Lung (tissue), 12 donors: ENCODE results near the gene TSKU. TPM values are rescaled to one million over a fixed set of nuclear protein-coding genes. Genes with fewer than 3 reads are reported as not detected.

Experiments used
- ATAC-seq: fragments of 200-7000 bp; cut with Tn5 transposase; one replicate; pipeline ENCODE4 v1.9.1; 2020; ENCODE audit warnings: moderate number of reproducible peaks; ENCODE audit not compliant: insufficient read depth, low FRiP score
- DNase-seq, 3 donors: peaks; one replicate each; pipeline ENCODE4 v3.0.0-alpha.2; 2013 to 2017
- H3K27ac ChIP-seq, 2 donors: one replicate each; pipeline ENCODE4 v1.5.1; 2013; ENCODE audit warnings: mild to moderate bottlenecking in 2 of 2, moderate library complexity in 2 of 2, control low read depth in 1 of 2, inconsistent platforms in 1 of 2, low read depth in 1 of 2, low read length in 1 of 2
- H3K27me3 ChIP-seq, 3 donors: one replicate each; pipeline ENCODE4 v1.5.1; 2013; ENCODE audit warnings: low read length in 2 of 3; ENCODE audit not compliant: control insufficient read depth in 3 of 3, insufficient read depth in 3 of 3
- H3K36me3 ChIP-seq, 4 donors: one replicate each; pipeline ENCODE4 v1.5.1; 2013; ENCODE audit warnings: low read length in 4 of 4, mild to moderate bottlenecking in 1 of 4, moderate library complexity in 1 of 4; ENCODE audit not compliant: control insufficient read depth in 4 of 4, insufficient read depth in 4 of 4
- H3K4me1 ChIP-seq, 5 donors: one replicate each; pipeline ENCODE4 v1.5.1; 2013; ENCODE audit warnings: low read length in 5 of 5, mild to moderate bottlenecking in 2 of 5, moderate library complexity in 1 of 5; ENCODE audit not compliant: control insufficient read depth in 5 of 5, insufficient read depth in 5 of 5
- H3K4me3 ChIP-seq: one replicate; pipeline ENCODE4 v1.5.1; 2013; ENCODE audit warnings: mild to moderate bottlenecking, control low read depth, moderate library complexity
- H3K9ac ChIP-seq, 2 donors: one replicate each; pipeline ENCODE4 v1.5.1; 2013; ENCODE audit warnings: low read length in 2 of 2, control low read depth in 1 of 2; ENCODE audit not compliant: insufficient read depth in 1 of 2
- H3K9me3 ChIP-seq, 4 donors: one replicate each; pipeline ENCODE4 v1.5.1; 2013; ENCODE audit warnings: low read length in 3 of 4, mild to moderate bottlenecking in 1 of 4, moderate library complexity in 1 of 4; ENCODE audit not compliant: control insufficient read depth in 4 of 4, insufficient read depth in 3 of 4
- WGBS, 2 donors: extraction: QIAGEN DNeasy Blood & Tissue Kit; methylation state at CpG; one replicate each; pipeline ENCODE4 v1.1.7; 2013; 5-methylcytosine and 5-hydroxymethylcytosine counted together
- polyA plus RNA-seq, 2 donors: library from polyadenylated mRNA; stranded (reverse); fragments of 200-250 nt; gene quantifications; one replicate each; pipeline ENCODE4 v1.2.1, GENCODE V29; 2013
- total RNA-seq, 2 donors: library from RNA; depleted of rRNA in 1 of 2; stranded (reverse); fragments of >200 nt in 1 of 2; gene quantifications; one replicate each; pipeline ENCODE4 v1.2.1, GENCODE V29; 2014 to 2021
- TF ChIP-seq, protein P1 (sequence below): IDR thresholded peaks from 2 replicates; pipeline ENCODE4 v1.5.1; 2012; ENCODE audit warnings: mild to moderate bottlenecking; ENCODE audit errors: control extremely low read depth, extremely low read depth
- donor health status: control.
- donor health status: control.
- donor health status: Bipolar disorder and iron deficiency.
- donor health status: healthy.
- donor health status: DM: yes; HTN: yes; CAD: no.

The TSKU gene
- total and polyA plus RNA-seq, 4 donors = 3.7 to 18.6 (median 11.6) TPM

DNA sequence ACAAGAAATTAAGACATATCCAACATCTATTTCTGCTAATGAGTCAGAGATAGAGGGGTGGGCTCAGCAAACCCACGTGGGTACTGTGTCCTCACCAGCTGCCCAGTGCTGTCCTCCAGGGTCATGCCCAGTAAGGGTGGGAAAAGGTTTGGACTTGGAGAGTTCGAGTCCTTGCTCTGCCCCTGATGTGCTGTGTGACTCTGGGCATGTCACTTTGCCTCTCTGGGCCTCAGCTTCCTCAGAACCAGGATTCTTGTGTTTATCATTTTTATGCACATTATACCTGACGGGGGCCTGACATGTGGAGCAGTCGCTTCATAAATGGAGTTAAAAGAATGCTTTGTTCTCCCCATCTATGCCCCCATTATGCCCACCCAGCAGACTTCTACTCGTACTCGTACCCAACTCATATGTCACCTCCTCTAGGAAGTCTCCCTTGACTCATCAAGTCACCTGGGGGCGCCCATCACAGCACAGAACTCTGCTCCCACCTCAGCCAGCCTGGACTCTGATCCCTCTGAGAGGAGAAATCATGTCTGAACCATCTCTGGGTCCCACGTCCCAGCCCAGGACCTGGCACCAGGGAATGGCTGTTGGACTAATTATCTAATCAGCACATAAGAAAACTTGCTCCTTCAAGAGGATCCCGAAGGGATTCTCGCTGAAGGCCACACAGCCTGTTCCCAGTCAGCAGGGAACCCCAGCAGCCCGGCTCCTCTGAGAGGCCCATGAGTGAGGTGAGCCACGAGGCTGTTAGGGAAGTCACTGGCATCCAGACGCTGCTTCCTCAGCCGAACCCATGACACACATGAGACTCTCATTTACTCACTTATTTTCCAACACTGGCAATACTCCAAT lies 38.7 kb upstream of the TSKU start:
- Histone ChIP-seq H3K36me3 (no peaks in the 10 kb centered on the region), H3K4me1 (peaks cover 0 to 10% (median 0%) of the 10 kb centered on the region in 5 donors), H3K27ac (no peak overlapping the region), H3K27me3 (no peaks in the 10 kb centered on the region), H3K4me3 (no peak overlapping the region), H3K9me3 (no peaks in the 10 kb centered on the region), H3K9ac (no peak overlapping the region)
- ATAC-seq = peak; percentile 19
- TF ChIP-seq, protein P1, sequence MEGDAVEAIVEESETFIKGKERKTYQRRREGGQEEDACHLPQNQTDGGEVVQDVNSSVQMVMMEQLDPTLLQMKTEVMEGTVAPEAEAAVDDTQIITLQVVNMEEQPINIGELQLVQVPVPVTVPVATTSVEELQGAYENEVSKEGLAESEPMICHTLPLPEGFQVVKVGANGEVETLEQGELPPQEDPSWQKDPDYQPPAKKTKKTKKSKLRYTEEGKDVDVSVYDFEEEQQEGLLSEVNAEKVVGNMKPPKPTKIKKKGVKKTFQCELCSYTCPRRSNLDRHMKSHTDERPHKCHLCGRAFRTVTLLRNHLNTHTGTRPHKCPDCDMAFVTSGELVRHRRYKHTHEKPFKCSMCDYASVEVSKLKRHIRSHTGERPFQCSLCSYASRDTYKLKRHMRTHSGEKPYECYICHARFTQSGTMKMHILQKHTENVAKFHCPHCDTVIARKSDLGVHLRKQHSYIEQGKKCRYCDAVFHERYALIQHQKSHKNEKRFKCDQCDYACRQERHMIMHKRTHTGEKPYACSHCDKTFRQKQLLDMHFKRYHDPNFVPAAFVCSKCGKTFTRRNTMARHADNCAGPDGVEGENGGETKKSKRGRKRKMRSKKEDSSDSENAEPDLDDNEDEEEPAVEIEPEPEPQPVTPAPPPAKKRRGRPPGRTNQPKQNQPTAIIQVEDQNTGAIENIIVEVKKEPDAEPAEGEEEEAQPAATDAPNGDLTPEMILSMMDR = no peak
- DNase-seq = peak in 1 of 3 donors; percentile 48
- WGBS, 2 donors = 69 to 75% methylated on average over 14 of the region's 14 CpGs

DNA sequence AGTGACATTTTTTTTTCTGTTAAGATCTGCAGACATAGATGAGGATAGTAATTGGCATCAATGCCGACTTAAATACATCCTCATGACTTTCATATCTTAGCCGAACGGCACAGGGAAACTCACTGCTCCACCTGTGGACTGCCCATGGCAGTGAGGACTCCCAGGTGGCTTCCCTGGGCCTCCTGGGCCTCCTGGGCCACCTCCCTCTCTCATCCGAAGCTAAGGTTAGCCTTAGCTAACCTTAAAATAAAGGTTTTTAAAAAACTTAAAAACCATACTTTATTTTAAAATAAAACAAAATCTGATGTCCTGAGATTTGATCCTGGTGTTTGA lies 38.1 kb upstream of the TSKU start:
- peak overlapping the region in 1 of 2 donors; percentile 12 for H3K27ac ChIP-seq
- DNase-seq (no peak), ATAC-seq (no peak)
- no peaks in the 10 kb centered on the region for H3K36me3 ChIP-seq
- H3K9me3 ChIP-seq = no peaks in the 10 kb centered on the region
- H3K27me3 ChIP-seq = no peaks in the 10 kb centered on the region
- H3K4me1 ChIP-seq = peaks cover 0 to 10% (median 0%) of the 10 kb centered on the region in 5 donors
- H3K4me3 ChIP-seq = no peak overlapping the region
- no peak overlapping the region for H3K9ac ChIP-seq
- 82 to 90% methylated on average over 4 of the region's 4 CpGs for WGBS, 2 donors
- TF ChIP-seq, protein P1 = no peak

DNA sequence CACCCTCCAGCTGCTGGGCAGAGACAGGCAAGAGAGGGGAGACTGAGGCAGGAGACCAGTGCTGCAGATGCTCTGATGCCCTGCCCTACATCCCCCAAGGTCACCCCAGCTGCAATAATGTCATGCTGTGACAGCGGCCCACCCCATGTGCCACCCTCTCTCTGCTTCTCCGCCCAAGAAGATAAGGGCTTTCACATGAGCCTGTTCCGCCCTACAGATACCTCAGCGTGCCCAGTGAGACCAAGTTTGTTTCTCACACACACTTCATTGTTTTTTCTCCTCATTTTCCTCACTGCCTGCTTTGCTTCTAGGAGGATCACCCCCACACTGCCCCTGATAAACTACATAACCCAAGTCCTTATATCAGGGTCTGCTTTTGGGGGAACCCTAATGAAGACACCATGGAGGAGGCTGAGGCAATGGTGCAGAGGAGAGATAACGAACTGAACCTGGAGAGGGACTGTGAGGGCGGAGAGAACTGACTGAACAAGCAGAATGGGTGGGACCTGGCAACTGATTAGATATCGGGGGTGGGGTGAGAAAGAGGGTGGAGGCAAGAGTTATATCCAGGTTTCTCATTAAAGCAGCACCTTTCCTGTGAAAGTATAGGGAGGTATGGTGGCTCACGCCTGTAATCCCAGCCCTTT lies 37.5 kb upstream of the TSKU start:
- Histone ChIP-seq H3K4me1 (peaks cover 0 to 10% (median 0%) of the 10 kb centered on the region in 5 donors), H3K9ac (no peak overlapping the region), H3K36me3 (no peaks in the 10 kb centered on the region), H3K27me3 (no peaks in the 10 kb centered on the region), H3K4me3 (no peak overlapping the region), H3K9me3 (no peaks in the 10 kb centered on the region), H3K27ac (no peak overlapping the region)
- ATAC-seq = no peak
- no peak for DNase-seq
- 76 to 84% methylated on average over 8 of the region's 8 CpGs for WGBS, 2 donors
- TF ChIP-seq, protein P1 = no peak
